K562 (cell line): ENCODE measurements around the gene DOK1. TPM values are rescaled to one million over a fixed set of nuclear protein-coding genes. Genes with fewer than 3 reads are reported as not detected.

Source experiments
- BRD9 ChIP-seq: fragments of 450-650 bp; IDR thresholded peaks from 2 replicates; pipeline ENCODE4 v1.6.1; 2018; ENCODE audit warnings: low read depth; ENCODE audit not compliant: partially characterized antibody
- C11orf30 ChIP-seq: fragments of 450-650 bp; IDR thresholded peaks from 2 replicates; pipeline ENCODE4 v1.6.1; 2016; ENCODE audit warnings: low read depth, mild to moderate bottlenecking
- EP300 ChIP-seq: IDR thresholded peaks from 2 replicates; pipeline ENCODE4 v1.6.1; 2012; ENCODE audit warnings: low read length, improper control_type of control experiment
- FOXA1 ChIP-seq: fragments of 450-650 bp; IDR thresholded peaks from 2 replicates; pipeline ENCODE4 v1.6.1; 2016; ENCODE audit warnings: mild to moderate bottlenecking, borderline replicate concordance
- FOXK2 ChIP-seq, 2 experiments: fragments of 450-650 bp; IDR thresholded peaks in 1 of 2; conservative IDR thresholded peaks in 1 of 2; 2 replicates each; pipeline ENCODE4 v1.6.1; 2016; ENCODE audit warnings: low read depth in 2 of 2, mild to moderate bottlenecking in 1 of 2
- GABPA ChIP-seq: fragments of 200-800 bp; sonication (Bioruptor generic); conservative IDR thresholded peaks from 2 replicates; pipeline ENCODE4 v1.6.1; 2016; ENCODE audit warnings: low read depth, missing genetic modification characterization, missing compliant biosample characterization
- HDGF ChIP-seq: fragments of 450-650 bp; IDR thresholded peaks from 2 replicates; pipeline ENCODE4 v1.6.1; 2016
- KDM5B ChIP-seq: fragments of 200-600 bp; sonication (generic); IDR thresholded peaks from 2 replicates; pipeline ENCODE4 v1.6.1; 2012; ENCODE audit warnings: low read depth, mild to moderate bottlenecking, moderate library complexity, low read length, control low read depth, inconsistent platforms; ENCODE audit not compliant: insufficient replicate concordance
- MAFG ChIP-seq: fragments of 450-650 bp; conservative IDR thresholded peaks from 2 replicates; pipeline ENCODE4 v1.6.1; 2016; ENCODE audit warnings: missing genetic modification characterization, missing compliant biosample characterization
- MAFK ChIP-seq: IDR thresholded peaks from 2 replicates; pipeline ENCODE4 v1.6.1; 2011; ENCODE audit warnings: low read length, improper control_type of control experiment
- NFE2 ChIP-seq: IDR thresholded peaks from 2 replicates; pipeline ENCODE4 v1.6.1; 2014; ENCODE audit warnings: antibody characterized with exemption, low read depth
- NUFIP1 ChIP-seq: fragments of 450-650 bp; IDR thresholded peaks from 2 replicates; pipeline ENCODE4 v1.6.1; 2018; ENCODE audit not compliant: partially characterized antibody
- POLR2G ChIP-seq: fragments of 200-400 bp; formaldehyde crosslinking; IDR thresholded peaks from 2 replicates; pipeline ENCODE4 v1.6.1; 2017; ENCODE audit warnings: low read depth, mild to moderate bottlenecking, antibody characterized with exemption, low read length, moderate library complexity
- PURB ChIP-seq: sonication (generic); formaldehyde crosslinking; IDR thresholded peaks from 2 replicates; pipeline ENCODE4 v1.9.0; 2021; ENCODE audit warnings: low read depth, mild to moderate bottlenecking, missing genetic modification reagents
- RAD51 ChIP-seq: fragments of 450-650 bp; IDR thresholded peaks from 2 replicates; pipeline ENCODE4 v1.7.1; 2016; ENCODE audit warnings: low read depth, mild to moderate bottlenecking, borderline replicate concordance
- RB1 ChIP-seq: fragments of 450-650 bp; IDR thresholded peaks from 2 replicates; pipeline ENCODE4 v1.6.1; 2017; ENCODE audit warnings: low read depth, mild to moderate bottlenecking
- RBFOX2 ChIP-seq: fragments of 200-400 bp; formaldehyde crosslinking; IDR thresholded peaks from 2 replicates; pipeline ENCODE4 v1.6.1; 2017; ENCODE audit warnings: low read depth, mild to moderate bottlenecking, low read length, moderate library complexity
- RBM34 ChIP-seq: fragments of 200-400 bp; formaldehyde crosslinking; IDR thresholded peaks from 2 replicates; pipeline ENCODE4 v1.6.1; 2018; ENCODE audit warnings: low read length, borderline replicate concordance; ENCODE audit not compliant: insufficient read depth
- RCOR1 ChIP-seq, 2 experiments: IDR thresholded peaks; 2 replicates each; pipeline ENCODE4 v1.6.1; 2012; ENCODE audit warnings: low read depth in 2 of 2, low read length in 2 of 2, borderline replicate concordance in 1 of 2, improper control_type of control experiment in 1 of 2
- SMARCC2 ChIP-seq: fragments of 450-650 bp; IDR thresholded peaks from 2 replicates; pipeline ENCODE4 v1.6.1; 2017; ENCODE audit warnings: antibody characterized with exemption, moderate library complexity, mild to moderate bottlenecking, low read depth
- SP1 ChIP-seq: sonication (generic); formaldehyde crosslinking; IDR thresholded peaks from 2 replicates; pipeline ENCODE4 v1.8.1; 2022; ENCODE audit warnings: mild to moderate bottlenecking, missing genetic modification reagents
- XRCC5 ChIP-seq: fragments of 200-400 bp; formaldehyde crosslinking; IDR thresholded peaks from 2 replicates; pipeline ENCODE4 v1.6.1; 2017; ENCODE audit warnings: low read depth, mild to moderate bottlenecking, low read length
- ZBTB26 ChIP-seq: fragments of 450-650 bp; formaldehyde crosslinking; IDR thresholded peaks from 2 replicates; pipeline ENCODE4 v1.4.0; 2022; ENCODE audit warnings: missing genetic modification characterization
- polyA plus RNA-seq, 8 experiments: library from polyadenylated mRNA; depleted of rRNA in 4 of 8; stranded (reverse) in 5 of 8; unstranded in 3 of 8; fragments of >200 nt; fragmentation: Nextera tagmentation in 2 of 8; fragmentation: Illumina TruSeq in 1 of 8; extraction: Ambion mirVana in 2 of 8; extraction: Trizol in 1 of 8; gene quantifications; 2 replicates each; pipeline versions ENCODE4 v1.2.1 to v1.2.3, GENCODE V29; 2011 to 2014; ENCODE audit warnings: inconsistent platforms in 1 of 8, missing spikeins in 1 of 8
- total RNA-seq, 7 experiments: library from RNA; depleted of rRNA in 6 of 7; stranded (reverse); fragments of >200 nt in 6 of 7; fragmentation: Illumina TruSeq in 2 of 7; extraction: Trizol in 2 of 7; gene quantifications; 2 replicates each; pipeline versions ENCODE4 v1.2.1 to v1.2.3, GENCODE V29; 2011 to 2021; ENCODE audit warnings: low replicate concordance in 1 of 7
- TF ChIP-seq, protein P1 (sequence below): sonication (generic); formaldehyde crosslinking; IDR thresholded peaks from 2 replicates; pipeline ENCODE4 v1.8.1; 2022; ENCODE audit warnings: missing genetic modification reagents
- TF ChIP-seq, protein P2 (sequence below): fragments of 250-450 bp; sonication (Bioruptor Pico); IDR thresholded peaks from 2 replicates; pipeline ENCODE4 v1.8.0; 2021; ENCODE audit warnings: moderate library complexity, mild to moderate bottlenecking, inconsistent platforms

Gene DOK1
- total and polyA plus RNA-seq, 9 of the 15 experiments (the other 6 are each of a cell fraction or from before 2014, with no cell fraction given), result 0.59 to 36.4 (median 16.1) TPM

DNA sequence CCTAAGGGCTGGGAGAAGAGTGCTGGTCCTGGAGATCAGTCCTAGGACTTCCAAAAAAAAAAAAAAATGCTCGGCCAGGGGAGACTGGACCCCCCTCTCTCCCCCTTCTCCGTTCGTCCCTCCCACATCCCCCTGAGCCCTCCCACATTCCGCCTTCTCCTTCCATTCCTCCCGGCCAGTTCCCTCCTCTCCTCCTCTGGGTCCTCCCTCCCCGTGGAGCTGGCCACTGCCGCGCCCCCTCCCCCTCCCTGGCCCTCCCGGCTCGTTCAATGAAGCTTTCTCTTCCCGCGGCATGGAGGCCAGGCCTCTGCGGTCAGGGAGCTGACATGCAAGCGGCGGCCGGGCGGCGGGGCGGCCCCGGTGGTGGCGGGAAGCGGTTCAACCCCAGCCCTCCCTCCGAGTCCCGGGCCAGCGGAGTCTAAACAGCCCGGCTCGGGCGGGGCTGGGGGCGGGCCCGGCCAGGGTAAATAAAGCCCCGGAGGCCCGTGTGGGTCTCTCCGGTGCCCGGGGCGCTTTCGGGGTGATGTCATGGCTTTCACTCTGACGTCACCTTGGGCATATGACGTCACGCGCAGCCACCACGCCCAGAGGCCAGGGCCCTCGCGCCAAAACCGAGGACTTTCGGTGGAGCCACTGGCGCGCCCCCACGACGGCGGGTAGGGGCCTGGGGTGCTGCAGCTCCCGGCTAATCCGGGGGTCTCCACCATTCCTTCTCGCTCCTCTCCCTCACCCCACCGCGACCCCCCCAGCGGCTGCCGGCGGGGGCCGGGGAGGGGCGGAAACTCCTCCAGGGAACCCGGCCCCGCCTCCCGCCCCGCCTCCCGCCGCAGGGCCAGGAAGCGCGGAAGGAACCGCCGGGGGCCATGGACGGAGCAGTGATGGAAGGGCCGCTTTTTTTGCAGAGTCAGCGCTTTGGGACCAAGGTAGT lies at the start of gene DOK1, which contains the start of gene LOXL3 (continued):
- TF ChIP-seq MAFK, result peak; percentile 99
- peak; percentile 29; the same call in 1 of the 2 replicates for TF ChIP-seq SMARCC2
- peak; percentile 71 for TF ChIP-seq POLR2G
- peak in 1 of 2 experiments; percentile 0; a peak in 2 of 4 replicates for TF ChIP-seq RCOR1 (IDR thresholded peaks at IDR 0.05; ENCODE audit: borderline replicate concordance in 1 of 2, low read depth in 2 of 2, low read length in 2 of 2)
- no peak for TF ChIP-seq PURB (CRISPR knock-in tag)
- TF ChIP-seq, protein P1, sequence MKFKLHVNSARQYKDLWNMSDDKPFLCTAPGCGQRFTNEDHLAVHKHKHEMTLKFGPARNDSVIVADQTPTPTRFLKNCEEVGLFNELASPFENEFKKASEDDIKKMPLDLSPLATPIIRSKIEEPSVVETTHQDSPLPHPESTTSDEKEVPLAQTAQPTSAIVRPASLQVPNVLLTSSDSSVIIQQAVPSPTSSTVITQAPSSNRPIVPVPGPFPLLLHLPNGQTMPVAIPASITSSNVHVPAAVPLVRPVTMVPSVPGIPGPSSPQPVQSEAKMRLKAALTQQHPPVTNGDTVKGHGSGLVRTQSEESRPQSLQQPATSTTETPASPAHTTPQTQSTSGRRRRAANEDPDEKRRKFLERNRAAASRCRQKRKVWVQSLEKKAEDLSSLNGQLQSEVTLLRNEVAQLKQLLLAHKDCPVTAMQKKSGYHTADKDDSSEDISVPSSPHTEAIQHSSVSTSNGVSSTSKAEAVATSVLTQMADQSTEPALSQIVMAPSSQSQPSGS (CRISPR knock-in tag), result peak; percentile 86; the same call in 1 of the 2 replicates
- TF ChIP-seq RAD51, result peak; percentile 16; the same call in 1 of the 2 replicates
- TF ChIP-seq RBM34, result no peak
- TF ChIP-seq NFE2, result peak; percentile 61
- TF ChIP-seq RBFOX2, result peak; percentile 66
- no peak for TF ChIP-seq BRD9
- no peak for TF ChIP-seq FOXA1
- TF ChIP-seq MAFG (tag), result peak; percentile 99
- TF ChIP-seq C11orf30, result peak; percentile 100
- TF ChIP-seq HDGF, result 0 out of 2 replicates have a peak, but pooled peaks have one; percentile 5
- TF ChIP-seq RB1, result peak; percentile 97
- TF ChIP-seq GABPA (tag), result peak; percentile 76
- peak; percentile 79 for TF ChIP-seq SP1 (CRISPR knock-in tag)
- 0 out of 2 replicates have a peak, but pooled peaks have one; percentile 39 for TF ChIP-seq ZBTB26 (CRISPR knock-in tag)
- peak in 1 of 2 experiments; percentile 16; a peak in 1 of 4 replicates for TF ChIP-seq FOXK2 (conservative IDR thresholded peaks at IDR 0.05 in 1 of 2, IDR thresholded peaks at IDR 0.05 in 1 of 2; ENCODE audit: low read depth in 2 of 2)
- 0 out of 2 replicates have a peak, but pooled peaks have one; percentile 10 for TF ChIP-seq EP300
- no peak for TF ChIP-seq NUFIP1
- peak; percentile 21 for TF ChIP-seq KDM5B
- TF ChIP-seq, protein P2, sequence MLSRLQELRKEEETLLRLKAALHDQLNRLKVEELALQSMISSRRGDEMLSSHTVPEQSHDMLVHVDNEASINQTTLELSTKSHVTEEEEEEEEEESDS (CRISPR knock-in tag), result no peak
- peak; percentile 42; the same call in 1 of the 2 replicates for TF ChIP-seq XRCC5
